PC-9 (cell line): ENCODE data around the gene RSAD1. TPM values are rescaled to one million over a fixed set of nuclear protein-coding genes. Genes with fewer than 3 reads are reported as not detected.
"Not testable (repeated sequence)": the region's sequence is repeated elsewhere in the genome, so short reads cannot be mapped to it uniquely, and the experiment has no call there.

ENCODE experiments used
- BruUV-seq: library from RNA; stranded (reverse); fragments of 400-500 nt; replicated peaks from 2 replicates; lab custom pipeline; 2021; lab: Mats Ljungman, UMichigan
- CTCF ChIA-PET: fragments of 300-600 bp; sonication (Branson Sonifier 250); formaldehyde crosslinking; loops from one replicate; lab custom pipeline; 2022; ENCODE audit warnings: antibody characterized with exemption; lab: Charles Lee
- POLR2A ChIA-PET: fragments of 300-600 bp; sonication (Branson Sonifier 250); formaldehyde crosslinking; loops from one replicate; lab custom pipeline; 2022; ENCODE audit warnings: antibody characterized with exemption; ENCODE audit not compliant: unreplicated experiment; lab: Charles Lee
- DNase-seq, 2 experiments: peaks; one replicate each; pipeline versions ENCODE4 v3.0.0 to v3.0.0-alpha.2; 2015 to 2022; ENCODE audit warnings: mixed read lengths in 1 of 2
- H2AFZ ChIP-seq: fragments of 200-600 bp; sonication (generic); 2 replicates; pipeline ENCODE4 v1.8.1; 2017; ENCODE audit warnings: antibody characterized with exemption
- H3F3A ChIP-seq: fragments of 200-600 bp; sonication (generic); 2 replicates; pipeline ENCODE4 v1.8.1; 2017; ENCODE audit warnings: antibody characterized with exemption, mild to moderate bottlenecking, low read depth; ENCODE audit not compliant: insufficient read depth
- H3K27ac ChIP-seq: fragments of 200-600 bp; sonication (generic); 2 replicates; pipeline ENCODE4 v1.6.1; 2016; ENCODE audit warnings: mixed run types
- H3K27me3 ChIP-seq: fragments of 200-600 bp; sonication (generic); 2 replicates; pipeline ENCODE4 v1.6.1; 2016; ENCODE audit warnings: low read depth, mixed run types; ENCODE audit not compliant: insufficient read depth
- H3K36me3 ChIP-seq: fragments of 200-600 bp; sonication (generic); 2 replicates; pipeline ENCODE4 v1.6.1; 2016; ENCODE audit warnings: low read depth, mixed run types
- H3K4me1 ChIP-seq: fragments of 200-600 bp; sonication (generic); replicated peaks from 2 replicates; pipeline ENCODE4 v1.6.1; 2016; ENCODE audit warnings: mixed run types; ENCODE audit not compliant: insufficient read depth
- H3K4me2 ChIP-seq: fragments of 200-600 bp; sonication (generic); 2 replicates; pipeline ENCODE4 v1.6.1; 2017; ENCODE audit warnings: mixed run types
- H3K4me3 ChIP-seq: fragments of 200-600 bp; sonication (generic); 2 replicates; pipeline ENCODE4 v1.6.1; 2016; ENCODE audit warnings: mixed run types
- H3K79me2 ChIP-seq: fragments of 200-600 bp; sonication (generic); 2 replicates; pipeline ENCODE4 v1.6.1; 2017; ENCODE audit warnings: low read depth, mixed run types
- H3K9me2 ChIP-seq: fragments of 200-600 bp; sonication (generic); 2 replicates; pipeline ENCODE4 v1.8.1; 2017; ENCODE audit warnings: mild to moderate bottlenecking; ENCODE audit not compliant: insufficient read depth
- H3K9me3 ChIP-seq: fragments of 200-600 bp; sonication (generic); 2 replicates; pipeline ENCODE4 v1.8.1; 2016; ENCODE audit warnings: low read depth; ENCODE audit not compliant: insufficient read depth
- H4K20me1 ChIP-seq: fragments of 200-600 bp; sonication (generic); 2 replicates; pipeline ENCODE4 v1.8.1; 2017; ENCODE audit not compliant: insufficient read depth
- EZH2 ChIP-seq: fragments of 200-600 bp; sonication (generic); IDR thresholded peaks from 2 replicates; pipeline ENCODE4 v1.8.0; 2017; ENCODE audit warnings: antibody characterized with exemption, low read depth
- intact Hi-C: fragments of 100-400 bp; cut with micrococcal nuclease; formaldehyde crosslinking; loops from one replicate; pipeline ENCODE4 v1.10.0; 2022; ENCODE audit not compliant: unreplicated experiment
- total RNA-seq: library from RNA; stranded (reverse); gene quantifications from 2 replicates; pipeline ENCODE4 v1.2.3, GENCODE V29; 2021
- TF ChIP-seq, protein P1 (sequence below): fragments of 200-600 bp; sonication (generic); conservative IDR thresholded peaks from 2 replicates; pipeline ENCODE4 v1.6.1; 2017; ENCODE audit warnings: mixed run types, antibody characterized with exemption, mild to moderate bottlenecking, moderate library complexity

RSAD1 gene
- total RNA-seq, 1 experiment from 2014 or later, result 15.1 TPM

DNA sequence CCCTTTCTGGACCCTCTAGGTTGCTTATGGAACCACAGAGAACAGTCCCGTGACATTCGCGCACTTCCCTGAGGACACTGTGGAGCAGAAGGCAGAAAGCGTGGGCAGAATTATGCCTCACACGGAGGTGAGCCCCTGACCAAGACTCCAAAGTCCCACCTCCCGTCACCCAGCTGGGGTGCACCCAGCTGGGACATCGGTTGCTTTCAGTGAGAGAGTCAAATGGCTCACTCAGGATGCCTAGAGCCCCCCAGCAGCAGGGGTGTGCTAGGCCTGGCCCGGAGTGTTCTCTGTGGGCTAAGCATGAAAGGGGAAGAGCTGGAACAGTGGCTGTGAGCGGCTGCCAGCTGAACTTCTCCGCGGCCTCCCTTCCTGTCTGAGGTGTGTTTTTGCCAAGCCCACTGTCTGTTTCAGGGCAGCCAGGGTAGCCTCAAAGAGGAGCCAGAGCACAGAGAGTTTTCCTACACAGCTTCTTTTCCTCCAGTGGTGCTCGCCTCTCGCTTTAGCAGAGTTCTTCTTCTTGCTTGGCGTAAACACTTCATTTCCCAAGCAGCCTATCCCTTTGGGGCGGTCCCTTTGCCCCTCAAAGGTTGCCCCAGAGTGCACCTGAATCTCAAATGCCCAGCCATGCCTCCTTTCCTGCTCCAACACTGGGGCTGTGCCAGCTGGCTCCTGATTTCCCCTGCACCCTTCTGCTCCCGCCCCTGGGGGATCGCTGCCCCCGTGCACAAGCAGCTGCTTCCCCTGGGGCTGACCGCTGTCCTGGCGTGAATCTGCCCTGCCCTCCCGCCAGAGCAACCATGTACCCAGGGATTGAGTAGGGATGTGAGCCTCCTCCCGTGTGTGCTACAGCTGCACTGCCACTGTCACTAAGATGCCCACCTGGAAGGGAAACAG lies 7.4 kb upstream of the RSAD1 start:
- intact Hi-C loops, result loop anchor here (10.0 kb wide), 2 partner anchors 196 to 376 kb away; partner anchors contain the start of genes PDK2 and TMEM92
- Histone ChIP-seq H3K27me3 (no peaks in the 10 kb centered on the region), H3K79me2 (no peaks in the 10 kb centered on the region), H3F3A (peaks cover 26% of the 10 kb centered on the region; the same call in 1 of the 2 replicates), H3K4me3 (no peak overlapping the region), H3K36me3 (peaks cover 8% of the 10 kb centered on the region; the same call in 1 of the 2 replicates), H4K20me1 (no peaks in the 10 kb centered on the region), H2AFZ (no peak overlapping the region), H3K9me3 (no peaks in the 10 kb centered on the region), H3K4me1 (no peaks in the 10 kb centered on the region), H3K27ac (no peak overlapping the region), H3K4me2 (no peak overlapping the region), H3K9me2 (no peaks in the 10 kb centered on the region)
- TF ChIP-seq, protein P1, sequence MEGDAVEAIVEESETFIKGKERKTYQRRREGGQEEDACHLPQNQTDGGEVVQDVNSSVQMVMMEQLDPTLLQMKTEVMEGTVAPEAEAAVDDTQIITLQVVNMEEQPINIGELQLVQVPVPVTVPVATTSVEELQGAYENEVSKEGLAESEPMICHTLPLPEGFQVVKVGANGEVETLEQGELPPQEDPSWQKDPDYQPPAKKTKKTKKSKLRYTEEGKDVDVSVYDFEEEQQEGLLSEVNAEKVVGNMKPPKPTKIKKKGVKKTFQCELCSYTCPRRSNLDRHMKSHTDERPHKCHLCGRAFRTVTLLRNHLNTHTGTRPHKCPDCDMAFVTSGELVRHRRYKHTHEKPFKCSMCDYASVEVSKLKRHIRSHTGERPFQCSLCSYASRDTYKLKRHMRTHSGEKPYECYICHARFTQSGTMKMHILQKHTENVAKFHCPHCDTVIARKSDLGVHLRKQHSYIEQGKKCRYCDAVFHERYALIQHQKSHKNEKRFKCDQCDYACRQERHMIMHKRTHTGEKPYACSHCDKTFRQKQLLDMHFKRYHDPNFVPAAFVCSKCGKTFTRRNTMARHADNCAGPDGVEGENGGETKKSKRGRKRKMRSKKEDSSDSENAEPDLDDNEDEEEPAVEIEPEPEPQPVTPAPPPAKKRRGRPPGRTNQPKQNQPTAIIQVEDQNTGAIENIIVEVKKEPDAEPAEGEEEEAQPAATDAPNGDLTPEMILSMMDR, result no peak
- no TSS peak for BruUV-seq
- ChIA-PET POLR2A (interaction anchor here (0.6 kb wide), 1 partner anchor 28 kb away, joined by 3 read pairs; no protein-coding TSS in a partner anchor), CTCF (interaction anchor here (0.7 kb wide), 2 partner anchors 35 to 168 kb away, joined by 3 to 6 read pairs; no protein-coding TSS in a partner anchor)
- no peak for DNase-seq

DNA sequence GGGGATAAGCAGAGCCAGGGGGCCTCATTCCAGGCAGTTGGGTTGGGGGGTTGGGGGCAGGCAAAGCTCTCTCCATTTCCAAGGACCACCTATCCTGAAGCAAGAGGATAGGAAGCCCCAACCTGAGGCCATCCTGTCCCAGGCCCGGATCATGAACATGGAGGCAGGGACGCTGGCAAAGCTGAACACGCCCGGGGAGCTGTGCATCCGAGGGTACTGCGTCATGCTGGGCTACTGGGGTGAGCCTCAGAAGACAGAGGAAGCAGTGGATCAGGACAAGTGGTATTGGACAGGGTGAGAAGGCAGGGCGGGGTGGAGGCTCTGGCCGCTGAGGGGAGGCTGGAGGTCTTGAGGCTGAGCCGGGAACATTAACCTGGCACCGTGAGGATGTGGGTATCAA lies 6.4 kb upstream of the RSAD1 start:
- Histone ChIP-seq H3K79me2 (no peaks in the 10 kb centered on the region), H3K27ac (no peak overlapping the region), H3K36me3 (peaks cover 8% of the 10 kb centered on the region; the same call in 1 of the 2 replicates), H3K4me3 (no peak overlapping the region), H3K9me2 (no peaks in the 10 kb centered on the region), H3K4me1 (no peaks in the 10 kb centered on the region), H3F3A (peaks cover 22% of the 10 kb centered on the region; the same call in 1 of the 2 replicates), H3K4me2 (no peak overlapping the region), H2AFZ (no peak overlapping the region), H4K20me1 (no peaks in the 10 kb centered on the region), H3K27me3 (no peaks in the 10 kb centered on the region), H3K9me3 (no peaks in the 10 kb centered on the region)
- CTCF ChIA-PET, result interaction anchor here (0.7 kb wide), 1 partner anchor 34 kb away, joined by 6 read pairs; no protein-coding TSS in a partner anchor
- intact Hi-C loops, result loop anchor here (10.0 kb wide), 2 partner anchors 197 to 377 kb away; partner anchors contain the start of genes PDK2 and TMEM92
- POLR2A ChIA-PET, result no interaction called here
- DNase-seq, result no peak
- no TSS peak for BruUV-seq
- TF ChIP-seq, protein P1, result no peak
- TF ChIP-seq EZH2, result no peak

DNA sequence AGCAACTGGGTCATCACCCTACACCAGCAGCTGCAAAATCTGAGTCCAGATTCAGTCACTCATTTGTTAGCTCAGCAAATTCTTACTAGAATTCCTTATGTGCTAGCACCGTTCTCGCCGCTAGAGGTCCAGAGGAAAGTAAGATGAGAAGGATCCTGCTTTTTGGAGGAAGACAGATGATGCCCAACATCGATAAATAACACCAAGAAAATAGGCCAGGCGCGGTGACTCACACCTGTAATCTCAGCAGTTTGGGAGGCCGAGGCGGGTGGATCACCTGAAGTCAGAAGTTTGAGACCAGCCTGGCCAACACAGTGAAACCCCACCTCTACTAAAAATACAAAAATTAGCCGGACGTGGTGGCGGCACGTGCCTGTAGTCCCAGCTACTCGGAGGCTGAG lies 5.9 kb upstream of the RSAD1 start:
- CTCF ChIA-PET, POLR2A ChIA-PET: not testable (repeated sequence)

More for the DNA sequence above, 5.9 kb upstream of the RSAD1 start:
- not testable (repeated sequence) for DNase-seq, H3K4me2 ChIP-seq, H3K4me3 ChIP-seq, H3K27ac ChIP-seq, H3K79me2 ChIP-seq, H2AFZ ChIP-seq, H3K9me3 ChIP-seq, BruUV-seq, H3K9me2 ChIP-seq, H3K36me3 ChIP-seq, H3K4me1 ChIP-seq, H4K20me1 ChIP-seq, H3K27me3 ChIP-seq
- peaks cover 26% of the 10 kb centered on the region; the same call in 1 of the 2 replicates for H3F3A ChIP-seq
- intact Hi-C loops, result loop anchor here (10.0 kb wide), 2 partner anchors 198 to 378 kb away; partner anchors contain the start of genes PDK2 and TMEM92
